Liver (tissue), 9 donors: ENCODE data around the gene SLC16A10. TPM values are rescaled to one million over a fixed set of nuclear protein-coding genes. Genes with fewer than 3 reads are reported as not detected.

Experiments used
- DNase-seq: peaks from one replicate; pipeline ENCODE4 v3.0.0-alpha.2; 2017; ENCODE audit warnings: low spot score
- H3K27ac ChIP-seq, 2 donors: one replicate each; pipeline ENCODE4 v1.7.0; 2013; ENCODE audit warnings: inconsistent platforms in 2 of 2, low read length in 2 of 2, control low read depth in 1 of 2, low read depth in 1 of 2, mild to moderate bottlenecking in 1 of 2
- H3K27me3 ChIP-seq, 4 donors: one replicate each; pipeline versions ENCODE4 v1.6.1 to v1.7.0; 2013; ENCODE audit warnings: low read length in 3 of 4, inconsistent platforms in 1 of 4, mild to moderate bottlenecking in 1 of 4, moderate library complexity in 1 of 4; ENCODE audit not compliant: control insufficient read depth in 4 of 4, insufficient read depth in 4 of 4
- H3K36me3 ChIP-seq, 4 donors: one replicate each; pipeline versions ENCODE4 v1.6.1 to v1.7.0; 2013; ENCODE audit warnings: low read length in 3 of 4, mild to moderate bottlenecking in 3 of 4, low read depth in 1 of 4, moderate library complexity in 1 of 4; ENCODE audit not compliant: control insufficient read depth in 4 of 4, insufficient read depth in 3 of 4
- H3K4me1 ChIP-seq, 4 donors: one replicate each; pipeline versions ENCODE4 v1.6.1 to v1.7.0; 2013; ENCODE audit warnings: low read length in 3 of 4, mild to moderate bottlenecking in 3 of 4, moderate library complexity in 1 of 4; ENCODE audit not compliant: control insufficient read depth in 4 of 4, insufficient read depth in 4 of 4
- H3K4me3 ChIP-seq, 3 donors: one replicate each; pipeline versions ENCODE4 v1.6.1 to v1.7.0; 2013; ENCODE audit warnings: low read length in 3 of 3, control low read depth in 1 of 3, low read depth in 1 of 3, mild to moderate bottlenecking in 1 of 3
- H3K9ac ChIP-seq, 2 donors: one replicate each; pipeline ENCODE4 v1.7.0; 2013; ENCODE audit warnings: low read length in 2 of 2, mild to moderate bottlenecking in 2 of 2, moderate library complexity in 2 of 2, control low read depth in 1 of 2, low read depth in 1 of 2
- H3K9me3 ChIP-seq, 4 donors: one replicate each; pipeline versions ENCODE4 v1.6.1 to v1.7.0; 2013; ENCODE audit warnings: low read length in 3 of 4; ENCODE audit not compliant: control insufficient read depth in 4 of 4
- EGR1 ChIP-seq, 2 donors: IDR thresholded peaks; 2 replicates each; pipeline ENCODE4 v1.6.1; 2016 to 2018; ENCODE audit warnings: antibody characterized with exemption in 2 of 2, low read depth in 2 of 2
- FOXA1 ChIP-seq: IDR thresholded peaks from 2 replicates; pipeline ENCODE4 v1.6.1; 2016; ENCODE audit warnings: antibody characterized with exemption
- FOXA2 ChIP-seq: IDR thresholded peaks from 2 replicates; pipeline ENCODE4 v1.6.1; 2016; ENCODE audit warnings: antibody characterized with exemption
- GABPA ChIP-seq, 2 donors: IDR thresholded peaks in 1 of 2; conservative IDR thresholded peaks in 1 of 2; 2 replicates each; pipeline ENCODE4 v1.6.1; 2016; ENCODE audit warnings: antibody characterized with exemption in 2 of 2, mild to moderate bottlenecking in 1 of 2, moderate library complexity in 1 of 2
- HNF4A ChIP-seq, 2 donors: conservative IDR thresholded peaks; 2 replicates each; pipeline ENCODE4 v1.6.1; 2016; ENCODE audit warnings: antibody characterized with exemption in 2 of 2, mild to moderate bottlenecking in 2 of 2
- HNF4G ChIP-seq: IDR thresholded peaks from 2 replicates; pipeline ENCODE4 v1.6.1; 2016; ENCODE audit warnings: antibody characterized with exemption
- JUND ChIP-seq, 2 donors: IDR thresholded peaks; 2 replicates each; pipeline ENCODE4 v1.6.1; 2016; ENCODE audit warnings: antibody characterized with exemption in 2 of 2
- NR2F2 ChIP-seq: IDR thresholded peaks from 2 replicates; pipeline ENCODE4 v1.6.1; 2016; ENCODE audit warnings: antibody characterized with exemption
- RAD21 ChIP-seq, 2 donors: IDR thresholded peaks; 2 replicates each; pipeline ENCODE4 v1.6.1; 2016; ENCODE audit warnings: antibody characterized with exemption in 2 of 2, mild to moderate bottlenecking in 2 of 2
- RXRA ChIP-seq, 2 donors: IDR thresholded peaks; 2 replicates each; pipeline ENCODE4 v1.6.1; 2017 to 2018; ENCODE audit warnings: antibody characterized with exemption in 2 of 2, mild to moderate bottlenecking in 1 of 2
- SP1 ChIP-seq: IDR thresholded peaks from 2 replicates; pipeline ENCODE4 v1.6.1; 2018; ENCODE audit warnings: antibody characterized with exemption, mild to moderate bottlenecking
- TAF1 ChIP-seq: conservative IDR thresholded peaks from 2 replicates; pipeline ENCODE4 v1.6.1; 2016; ENCODE audit warnings: antibody characterized with exemption, mild to moderate bottlenecking
- YY1 ChIP-seq: IDR thresholded peaks from 2 replicates; pipeline ENCODE4 v1.6.1; 2016; ENCODE audit warnings: antibody characterized with exemption, mild to moderate bottlenecking
- WGBS: extraction: QIAGEN DNeasy Blood & Tissue Kit; methylation state at CpG from one replicate; pipeline ENCODE4 v1.1.7; 2013; 5-methylcytosine and 5-hydroxymethylcytosine counted together
- polyA plus RNA-seq, 2 donors: library from polyadenylated mRNA; stranded (reverse) in 1 of 2; unstranded in 1 of 2; fragments of 200-250 nt in 1 of 2; fragments of >200 nt in 1 of 2; fragmentation: Nextera tagmentation in 1 of 2; extraction: Ambion mirVana in 1 of 2; gene quantifications; one replicate each; pipeline versions ENCODE4 v1.2.1 to v1.2.3, GENCODE V29; 2013 to 2015
- total RNA-seq, 2 donors: library from RNA; depleted of rRNA; stranded (reverse); fragments of >200 nt; gene quantifications; one replicate each; pipeline ENCODE4 v1.2.3, GENCODE V29; 2014
- TF ChIP-seq, protein P1 (sequence below): IDR thresholded peaks from 2 replicates; pipeline ENCODE4 v1.6.1; 2016; ENCODE audit warnings: antibody characterized with exemption
- TF ChIP-seq, protein P2 (sequence below): IDR thresholded peaks from 2 replicates; pipeline ENCODE4 v1.6.1; 2016; ENCODE audit warnings: antibody characterized with exemption
- TF ChIP-seq, protein P3 (sequence below): IDR thresholded peaks from 2 replicates; pipeline ENCODE4 v1.6.1; 2016; ENCODE audit warnings: antibody characterized with exemption
- TF ChIP-seq, protein P4 (sequence below): fragments of 150-350 bp; IDR thresholded peaks from 2 replicates; pipeline ENCODE4 v1.5.1; 2017; ENCODE audit warnings: improper control_type of control experiment, low read depth, low read length; ENCODE audit not compliant: missing input control
- TF ChIP-seq, protein P5 (sequence below): IDR thresholded peaks from 2 replicates; pipeline ENCODE4 v1.6.1; 2016; ENCODE audit warnings: antibody characterized with exemption, mild to moderate bottlenecking
- donor health status: healthy.
- donor health status: healthy.
- donor health status: healthy.
- donor health status: healthy.
- donor health status: healthy.

SLC16A10 gene
- total and polyA plus RNA-seq, 4 donors, result 1.8 to 16.7 (median 8.4) TPM

DNA sequence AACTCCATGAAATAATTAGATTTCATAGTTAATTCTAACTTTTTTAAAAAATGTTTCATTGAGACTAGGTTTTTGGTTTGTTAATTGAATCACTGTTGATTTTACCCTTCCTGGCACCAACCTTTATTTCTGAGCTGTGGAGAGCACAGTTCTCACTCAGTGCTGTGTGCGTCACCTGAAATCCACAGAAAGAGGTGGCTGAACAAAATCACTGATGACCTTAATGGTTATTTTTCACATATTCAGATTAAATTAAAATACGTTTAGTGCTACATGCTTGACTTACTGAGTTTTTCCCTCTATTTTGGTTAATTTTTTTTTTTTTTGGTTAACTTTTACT lies 89.4 kb downstream of the SLC16A10 start:
- Histone ChIP-seq H3K4me1 (peaks cover 0 to 33% (median 18%) of the 10 kb centered on the region in 4 donors), H3K9ac (peak overlapping the region in 1 of 2 donors; percentile 5), H3K36me3 (no peaks in the 10 kb centered on the region), H3K27me3 (no peaks in the 10 kb centered on the region), H3K9me3 (no peaks in the 10 kb centered on the region), H3K27ac (peak overlapping the region; percentile 46 to 60), H3K4me3 (peak overlapping the region in 1 of 3 donors; percentile 3)
- DNase-seq, result no peak
- WGBS, result 45% methylated on average over 2 of the region's 2 CpGs
- TF ChIP-seq, protein P1, sequence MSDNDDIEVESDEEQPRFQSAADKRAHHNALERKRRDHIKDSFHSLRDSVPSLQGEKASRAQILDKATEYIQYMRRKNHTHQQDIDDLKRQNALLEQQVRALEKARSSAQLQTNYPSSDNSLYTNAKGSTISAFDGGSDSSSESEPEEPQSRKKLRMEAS, result no peak
- peak in 1 of 2 donors; percentile 9 for TF ChIP-seq RXRA (IDR thresholded peaks at IDR 0.05)
- TF ChIP-seq HNF4G, result no peak
- TF ChIP-seq EGR1 (IDR thresholded peaks at IDR 0.05; ENCODE audit: low read depth in 2 of 2), result no peak
- TF ChIP-seq HNF4A (conservative IDR thresholded peaks at IDR 0.05), result peak; percentile 18 to 23
- TF ChIP-seq RAD21 (IDR thresholded peaks at IDR 0.05), result no peak
- no peak for TF ChIP-seq TAF1
- TF ChIP-seq, protein P2, sequence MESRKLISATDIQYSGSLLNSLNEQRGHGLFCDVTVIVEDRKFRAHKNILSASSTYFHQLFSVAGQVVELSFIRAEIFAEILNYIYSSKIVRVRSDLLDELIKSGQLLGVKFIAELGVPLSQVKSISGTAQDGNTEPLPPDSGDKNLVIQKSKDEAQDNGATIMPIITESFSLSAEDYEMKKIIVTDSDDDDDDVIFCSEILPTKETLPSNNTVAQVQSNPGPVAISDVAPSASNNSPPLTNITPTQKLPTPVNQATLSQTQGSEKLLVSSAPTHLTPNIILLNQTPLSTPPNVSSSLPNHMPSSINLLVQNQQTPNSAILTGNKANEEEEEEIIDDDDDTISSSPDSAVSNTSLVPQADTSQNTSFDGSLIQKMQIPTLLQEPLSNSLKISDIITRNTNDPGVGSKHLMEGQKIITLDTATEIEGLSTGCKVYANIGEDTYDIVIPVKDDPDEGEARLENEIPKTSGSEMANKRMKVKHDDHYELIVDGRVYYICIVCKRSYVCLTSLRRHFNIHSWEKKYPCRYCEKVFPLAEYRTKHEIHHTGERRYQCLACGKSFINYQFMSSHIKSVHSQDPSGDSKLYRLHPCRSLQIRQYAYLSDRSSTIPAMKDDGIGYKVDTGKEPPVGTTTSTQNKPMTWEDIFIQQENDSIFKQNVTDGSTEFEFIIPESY, result peak; percentile 6
- TF ChIP-seq YY1, result no peak
- TF ChIP-seq, protein P3, sequence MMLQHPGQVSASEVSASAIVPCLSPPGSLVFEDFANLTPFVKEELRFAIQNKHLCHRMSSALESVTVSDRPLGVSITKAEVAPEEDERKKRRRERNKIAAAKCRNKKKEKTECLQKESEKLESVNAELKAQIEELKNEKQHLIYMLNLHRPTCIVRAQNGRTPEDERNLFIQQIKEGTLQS, result no peak
- TF ChIP-seq FOXA2, result peak; percentile 20
- TF ChIP-seq, protein P4, sequence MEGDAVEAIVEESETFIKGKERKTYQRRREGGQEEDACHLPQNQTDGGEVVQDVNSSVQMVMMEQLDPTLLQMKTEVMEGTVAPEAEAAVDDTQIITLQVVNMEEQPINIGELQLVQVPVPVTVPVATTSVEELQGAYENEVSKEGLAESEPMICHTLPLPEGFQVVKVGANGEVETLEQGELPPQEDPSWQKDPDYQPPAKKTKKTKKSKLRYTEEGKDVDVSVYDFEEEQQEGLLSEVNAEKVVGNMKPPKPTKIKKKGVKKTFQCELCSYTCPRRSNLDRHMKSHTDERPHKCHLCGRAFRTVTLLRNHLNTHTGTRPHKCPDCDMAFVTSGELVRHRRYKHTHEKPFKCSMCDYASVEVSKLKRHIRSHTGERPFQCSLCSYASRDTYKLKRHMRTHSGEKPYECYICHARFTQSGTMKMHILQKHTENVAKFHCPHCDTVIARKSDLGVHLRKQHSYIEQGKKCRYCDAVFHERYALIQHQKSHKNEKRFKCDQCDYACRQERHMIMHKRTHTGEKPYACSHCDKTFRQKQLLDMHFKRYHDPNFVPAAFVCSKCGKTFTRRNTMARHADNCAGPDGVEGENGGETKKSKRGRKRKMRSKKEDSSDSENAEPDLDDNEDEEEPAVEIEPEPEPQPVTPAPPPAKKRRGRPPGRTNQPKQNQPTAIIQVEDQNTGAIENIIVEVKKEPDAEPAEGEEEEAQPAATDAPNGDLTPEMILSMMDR, result no peak
- TF ChIP-seq JUND (IDR thresholded peaks at IDR 0.05), result peak in 1 of 2 donors; percentile 8
- no peak for TF ChIP-seq FOXA1
- no peak for TF ChIP-seq NR2F2
- no peak for TF ChIP-seq GABPA (IDR thresholded peaks at IDR 0.05 in 1 of 2, conservative IDR thresholded peaks at IDR 0.05 in 1 of 2)
- TF ChIP-seq, protein P5, sequence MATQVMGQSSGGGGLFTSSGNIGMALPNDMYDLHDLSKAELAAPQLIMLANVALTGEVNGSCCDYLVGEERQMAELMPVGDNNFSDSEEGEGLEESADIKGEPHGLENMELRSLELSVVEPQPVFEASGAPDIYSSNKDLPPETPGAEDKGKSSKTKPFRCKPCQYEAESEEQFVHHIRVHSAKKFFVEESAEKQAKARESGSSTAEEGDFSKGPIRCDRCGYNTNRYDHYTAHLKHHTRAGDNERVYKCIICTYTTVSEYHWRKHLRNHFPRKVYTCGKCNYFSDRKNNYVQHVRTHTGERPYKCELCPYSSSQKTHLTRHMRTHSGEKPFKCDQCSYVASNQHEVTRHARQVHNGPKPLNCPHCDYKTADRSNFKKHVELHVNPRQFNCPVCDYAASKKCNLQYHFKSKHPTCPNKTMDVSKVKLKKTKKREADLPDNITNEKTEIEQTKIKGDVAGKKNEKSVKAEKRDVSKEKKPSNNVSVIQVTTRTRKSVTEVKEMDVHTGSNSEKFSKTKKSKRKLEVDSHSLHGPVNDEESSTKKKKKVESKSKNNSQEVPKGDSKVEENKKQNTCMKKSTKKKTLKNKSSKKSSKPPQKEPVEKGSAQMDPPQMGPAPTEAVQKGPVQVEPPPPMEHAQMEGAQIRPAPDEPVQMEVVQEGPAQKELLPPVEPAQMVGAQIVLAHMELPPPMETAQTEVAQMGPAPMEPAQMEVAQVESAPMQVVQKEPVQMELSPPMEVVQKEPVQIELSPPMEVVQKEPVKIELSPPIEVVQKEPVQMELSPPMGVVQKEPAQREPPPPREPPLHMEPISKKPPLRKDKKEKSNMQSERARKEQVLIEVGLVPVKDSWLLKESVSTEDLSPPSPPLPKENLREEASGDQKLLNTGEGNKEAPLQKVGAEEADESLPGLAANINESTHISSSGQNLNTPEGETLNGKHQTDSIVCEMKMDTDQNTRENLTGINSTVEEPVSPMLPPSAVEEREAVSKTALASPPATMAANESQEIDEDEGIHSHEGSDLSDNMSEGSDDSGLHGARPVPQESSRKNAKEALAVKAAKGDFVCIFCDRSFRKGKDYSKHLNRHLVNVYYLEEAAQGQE, result no peak
- peak; percentile 8 for TF ChIP-seq SP1
